ENCODE results near the gene KRTAP4-8.
"Not testable (repeated sequence)": the region's sequence is repeated elsewhere in the genome, so short reads cannot be mapped to it uniquely, and the experiment has no call there.

KRTAP4-8 gene

GRCh38 chr17:41065829-41066624 is 31.9 kb downstream of the KRTAP4-8 start, which contains the start of gene KRTAP2-4:
Gene KRTAP2-4, minus strand, starts transcription at chr17:41065879. Its CDS starts 34 bp downstream, at chr17:41065845.
- H3K4me3 ChIP-seq (ENCODE audit: low read depth, low read length), result no peak within 1 kb of the TSS

- not testable (repeated sequence) for H3K4me3 ChIP-seq (ENCODE audit: low read depth, low read length)
Measured at GRCh38 chr17:41065016-41065689, 32.8 kb downstream of the KRTAP4-8 start.

- no peak overlapping the region for H3K4me3 ChIP-seq (ENCODE audit: low read depth, low read length)
Measured at GRCh38 chr17:41064301-41064700, 33.6 kb downstream of the KRTAP4-8 start.

DNA sequence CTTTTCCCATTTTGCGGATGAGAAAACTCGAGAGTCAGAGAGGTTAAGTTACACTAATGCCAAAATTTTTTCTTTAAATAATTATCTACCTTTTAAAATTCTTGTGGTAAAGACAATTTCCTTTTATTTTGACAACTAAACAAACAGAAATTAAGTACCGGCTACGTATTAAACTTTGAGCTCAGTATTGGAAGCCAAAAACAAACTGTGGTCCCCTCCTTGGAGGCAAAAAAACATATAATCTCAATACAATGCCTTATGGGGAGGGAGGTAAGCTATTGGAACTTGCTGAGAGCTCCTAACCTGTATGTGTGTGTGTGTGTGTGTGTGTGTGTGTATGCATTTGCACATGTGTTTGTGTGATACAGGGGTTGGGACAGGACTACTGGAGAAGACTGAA is 34.5 kb downstream of the KRTAP4-8 start:
- no peak overlapping the region for H3K4me3 ChIP-seq (ENCODE audit: low read depth, low read length)

DNA sequence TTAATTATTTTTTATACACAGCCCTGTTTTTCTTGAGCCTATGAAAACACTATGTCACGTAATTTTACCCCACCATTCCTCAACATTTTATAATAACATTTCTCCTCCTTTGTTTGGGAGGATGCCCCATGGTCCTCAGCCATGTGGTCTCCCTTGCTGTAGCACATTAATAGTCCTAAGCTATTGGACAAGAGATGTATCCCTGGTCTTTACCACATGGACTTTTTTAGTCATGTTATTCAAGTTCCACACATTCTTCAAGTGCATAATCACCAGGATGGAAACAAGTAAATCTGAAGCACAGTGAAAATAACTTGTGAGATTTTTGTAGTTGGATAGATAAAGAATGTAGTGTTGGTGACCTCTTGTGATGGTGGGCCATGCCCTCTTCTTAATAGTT is 36.0 kb downstream of the KRTAP4-8 start:
- H3K4me3 ChIP-seq (ENCODE audit: low read depth, low read length), result no peak overlapping the region

DNA sequence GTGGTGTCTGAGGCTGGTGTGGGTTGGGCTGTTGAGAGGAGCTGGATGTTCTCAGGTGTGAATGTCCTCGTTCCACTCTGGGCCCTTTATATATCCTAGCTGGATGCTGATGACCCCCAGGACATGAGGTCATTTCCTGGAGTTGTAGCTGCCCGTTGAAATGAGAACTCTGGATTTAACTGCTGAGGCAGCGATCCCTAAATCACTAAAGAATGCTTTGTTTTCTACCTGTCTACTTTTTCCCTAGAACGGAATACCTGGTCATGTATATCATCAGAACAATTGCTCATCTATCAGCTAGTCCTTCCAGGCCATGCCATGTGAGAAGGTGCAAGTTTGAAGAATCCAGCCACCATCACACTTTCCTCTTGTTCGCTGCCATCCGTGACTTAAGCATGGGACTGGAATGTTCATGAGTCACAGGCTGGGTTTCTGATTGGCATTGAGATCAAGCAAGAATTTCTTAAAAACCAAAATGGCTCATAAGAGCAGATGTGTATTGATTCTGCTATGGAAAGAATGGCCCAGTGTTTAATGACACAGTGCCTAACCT is 37.8 kb downstream of the KRTAP4-8 start, which contains the start of gene KRTAP2-3:
Gene KRTAP2-3 (minus strand): TSS at position 63 of the 553 bp plus-strand sequence. CDS start 64 bp downstream, outside the sequence.
- H3K4me3 ChIP-seq (ENCODE audit: low read depth, low read length), result no peak within 1 kb of the TSS

GRCh38 chr17:41059276-41060051 is 38.5 kb downstream of the KRTAP4-8 start:
- H3K4me3 ChIP-seq (ENCODE audit: low read depth, low read length), result not testable (repeated sequence)

- H3K4me3 ChIP-seq (ENCODE audit: low read depth, low read length), result no peak overlapping the region
Measured at GRCh38 chr17:41058741-41059140, 39.2 kb downstream of the KRTAP4-8 start.

DNA sequence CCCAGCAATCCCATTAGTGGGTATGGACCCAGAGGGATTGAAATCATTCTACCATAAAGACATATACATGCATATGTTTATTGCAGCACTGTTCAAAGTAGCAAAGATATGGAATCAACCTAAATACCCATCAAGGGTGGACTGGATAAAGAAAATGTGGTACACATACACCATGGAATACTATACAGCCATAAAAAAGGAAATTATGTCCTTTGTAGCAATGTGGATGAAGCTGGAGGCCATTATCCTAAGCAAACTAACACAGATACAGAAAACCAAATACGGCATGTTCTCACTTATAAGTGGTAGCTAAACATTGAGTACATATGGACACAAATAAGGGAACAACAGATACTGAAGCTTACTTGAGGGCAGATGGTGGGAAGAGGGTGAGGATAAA is 40.4 kb downstream of the KRTAP4-8 start:
- H3K4me3 ChIP-seq (ENCODE audit: low read depth, low read length), result no peak overlapping the region

DNA sequence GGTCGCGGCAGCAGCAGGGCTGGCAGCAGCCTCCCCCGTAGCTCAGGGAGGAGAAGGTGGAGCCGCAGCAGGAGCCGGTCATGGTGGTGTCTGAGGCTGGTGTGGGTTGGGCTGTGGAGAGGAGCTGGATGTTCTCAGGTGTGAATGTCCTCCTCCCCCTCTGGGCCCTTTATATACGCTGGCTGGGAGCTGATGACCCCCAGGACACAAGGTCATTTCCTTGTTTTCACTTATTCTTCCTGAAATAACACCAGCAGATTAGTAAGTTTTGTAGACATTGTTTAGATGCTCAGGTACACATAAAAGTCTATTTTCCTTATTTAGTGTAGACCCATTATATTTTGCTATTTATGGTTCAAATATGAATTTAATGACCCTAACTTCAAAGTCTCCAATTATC is 42.8 kb downstream of the KRTAP4-8 start, which contains the start of gene KRTAP2-2:
Gene KRTAP2-2 (minus strand): TSS at position 101 of the 400 bp plus-strand sequence. CDS start 19 bp downstream, at position 82.
- not testable (repeated sequence) for H3K4me3 ChIP-seq (ENCODE audit: low read depth, low read length)

- H3K4me3 ChIP-seq (ENCODE audit: low read depth, low read length), result not testable (repeated sequence)
Measured at GRCh38 chr17:41054556-41054955, 43.4 kb downstream of the KRTAP4-8 start.

DNA sequence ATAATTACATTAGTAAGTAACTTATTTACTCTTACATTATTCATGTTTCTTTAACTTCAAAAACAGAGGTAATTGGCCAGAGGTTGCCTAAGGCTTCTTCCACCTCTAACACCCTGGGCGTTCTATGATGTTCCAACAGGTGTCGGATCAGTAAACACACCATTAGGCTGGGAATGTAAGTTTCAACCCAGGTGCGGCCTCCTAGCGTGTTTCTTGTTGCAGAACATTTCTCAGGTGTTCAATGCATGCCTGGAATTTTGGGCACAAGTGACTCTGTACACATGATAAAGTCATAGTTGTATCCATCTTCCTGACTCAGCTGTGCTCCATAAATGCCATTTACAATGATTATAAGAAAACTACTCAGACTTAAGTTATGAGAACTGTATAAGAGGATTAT is 43.9 kb downstream of the KRTAP4-8 start:
- no peak overlapping the region for H3K4me3 ChIP-seq (ENCODE audit: low read depth, low read length)

DNA sequence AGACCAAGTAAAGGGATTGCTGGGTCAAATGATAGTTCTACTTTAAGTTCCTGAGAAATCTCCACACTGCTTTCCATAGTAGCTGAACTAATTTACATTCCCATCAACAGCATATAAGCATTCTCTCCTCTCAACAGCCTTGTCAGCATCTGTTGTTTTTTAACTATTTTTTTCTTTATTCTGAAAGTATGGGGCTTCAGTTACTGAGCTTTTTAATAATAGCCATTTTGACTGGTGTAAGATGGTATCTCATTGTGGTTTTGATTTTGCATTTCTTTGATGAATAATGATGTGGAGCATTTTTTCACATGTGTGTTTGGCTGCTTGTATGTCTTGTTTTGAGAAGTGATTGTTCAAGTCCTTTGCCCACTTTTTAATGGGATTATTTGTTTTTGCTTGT is 45.4 kb downstream of the KRTAP4-8 start:
- no peak overlapping the region for H3K4me3 ChIP-seq (ENCODE audit: low read depth, low read length)

- no peak overlapping the region for H3K4me3 ChIP-seq (ENCODE audit: low read depth, low read length)
Measured at GRCh38 chr17:41049110-41049509, 48.8 kb downstream of the KRTAP4-8 start.

DNA sequence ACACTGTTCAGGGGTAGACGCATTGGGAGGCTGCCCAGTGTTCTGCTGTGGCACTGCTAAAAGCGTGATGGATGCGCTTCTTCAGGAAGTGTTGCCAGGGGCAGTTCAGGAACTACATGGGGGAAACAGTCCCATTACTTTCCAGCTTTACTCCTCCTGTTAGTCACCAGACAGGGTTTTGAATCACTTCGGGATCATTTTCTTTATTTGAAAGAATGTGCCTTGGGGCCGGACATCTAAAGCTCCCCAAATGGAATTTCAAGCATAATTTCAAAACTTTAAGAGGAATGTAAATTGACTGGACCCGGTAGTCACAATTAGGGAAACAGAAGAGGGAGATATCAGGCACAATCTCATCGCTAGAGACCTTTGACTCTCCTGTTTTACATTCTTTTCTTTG is 49.5 kb downstream of the KRTAP4-8 start:
- H3K4me3 ChIP-seq (ENCODE audit: low read depth, low read length), result no peak overlapping the region
